ENCODE results near the gene STBD1.

STBD1 gene

GRCh38 chr4:76302826-76303438 lies 3.6 kb upstream of the STBD1 start:
- peak overlapping the region; percentile 86 for H3K4me2 ChIP-seq (ENCODE audit: low read depth, low read length, poor library complexity, severe bottlenecking)
- no peak for TF ChIP-seq EZH2phosphoT487 (IDR thresholded peaks at IDR 0.05; ENCODE audit: borderline replicate concordance)
- no peak for TF ChIP-seq CTCF (conservative IDR thresholded peaks at IDR 0.05; ENCODE audit: low read length)

GRCh38 chr4:76305033-76305687 lies 1.4 kb upstream of the STBD1 start:
- H3K9me3 ChIP-seq (ENCODE audit: insufficient read depth, low read depth, low read length), result no peaks in the 10 kb centered on the region
- peak overlapping the region; percentile 97 for H3K4me3 ChIP-seq (ENCODE audit: low read length, poor library complexity, severe bottlenecking)
- TF ChIP-seq EZH2phosphoT487 (IDR thresholded peaks at IDR 0.05; ENCODE audit: borderline replicate concordance) (no peak), CTCF (conservative IDR thresholded peaks at IDR 0.05; ENCODE audit: low read length) (no peak)
- H3K36me3 ChIP-seq (ENCODE audit: insufficient read depth, low read length), result no peaks in the 10 kb centered on the region
- peaks cover 18% of the 10 kb centered on the region for H3F3A ChIP-seq (ENCODE audit: low read depth)
- H3K9me2 ChIP-seq (replicated peaks; ENCODE audit: low read depth, low read length), result no peaks in the 10 kb centered on the region
- peak overlapping the region; percentile 90 for H3K9ac ChIP-seq (ENCODE audit: low read depth, low read length, poor library complexity, severe bottlenecking)
- H3K27me3 ChIP-seq (ENCODE audit: insufficient read depth, low read length, poor library complexity, severe bottlenecking), result no peaks in the 10 kb centered on the region
- peaks cover 7% of the 10 kb centered on the region for H4K20me1 ChIP-seq (ENCODE audit: insufficient read depth, low read length, poor library complexity, severe bottlenecking)
- H2AFZ ChIP-seq (ENCODE audit: low read length), result no peak overlapping the region
- peaks cover 76% of the 10 kb centered on the region for H3K4me1 ChIP-seq (ENCODE audit: insufficient read depth, low read length, poor library complexity, severe bottlenecking)
- H3K4me2 ChIP-seq (ENCODE audit: low read depth, low read length, poor library complexity, severe bottlenecking), result peak overlapping the region; percentile 86
- H3K79me2 ChIP-seq (ENCODE audit: insufficient read depth, low read length), result peaks cover 55% of the 10 kb centered on the region

More at GRCh38 chr4:76302826-76303438, 3.6 kb upstream of the STBD1 start:
- Histone ChIP-seq H3K4me3 (ENCODE audit: low read length, poor library complexity, severe bottlenecking) (no peak overlapping the region), H2AFZ (ENCODE audit: low read length) (no peak overlapping the region), H3K27me3 (ENCODE audit: insufficient read depth, low read length, poor library complexity, severe bottlenecking) (no peaks in the 10 kb centered on the region), H3K36me3 (ENCODE audit: insufficient read depth, low read length) (no peaks in the 10 kb centered on the region), H3K9ac (ENCODE audit: low read depth, low read length, poor library complexity, severe bottlenecking) (no peak overlapping the region), H3F3A (ENCODE audit: low read depth) (peaks cover 18% of the 10 kb centered on the region), H3K9me2 (replicated peaks; ENCODE audit: low read depth, low read length) (no peaks in the 10 kb centered on the region), H3K4me1 (ENCODE audit: insufficient read depth, low read length, poor library complexity, severe bottlenecking) (peaks cover 61% of the 10 kb centered on the region), H4K20me1 (ENCODE audit: insufficient read depth, low read length, poor library complexity, severe bottlenecking) (peaks cover 6% of the 10 kb centered on the region), H3K9me3 (ENCODE audit: insufficient read depth, low read depth, low read length) (peaks cover 8% of the 10 kb centered on the region; the same call in 1 of the 2 replicates), H3K79me2 (ENCODE audit: insufficient read depth, low read length) (peaks cover 40% of the 10 kb centered on the region)

- Histone ChIP-seq H3K36me3 (ENCODE audit: insufficient read depth, low read length) (no peaks in the 10 kb centered on the region), H3K4me1 (ENCODE audit: insufficient read depth, low read length, poor library complexity, severe bottlenecking) (peaks cover 64% of the 10 kb centered on the region), H3F3A (ENCODE audit: low read depth) (peaks cover 4% of the 10 kb centered on the region; the same call in 1 of the 2 replicates), H3K4me2 (ENCODE audit: low read depth, low read length, poor library complexity, severe bottlenecking) (peak overlapping the region; percentile 86), H3K27me3 (ENCODE audit: insufficient read depth, low read length, poor library complexity, severe bottlenecking) (no peaks in the 10 kb centered on the region), H3K9ac (ENCODE audit: low read depth, low read length, poor library complexity, severe bottlenecking) (peak overlapping the region; percentile 90), H2AFZ (ENCODE audit: low read length) (peak overlapping the region; percentile 94), H3K79me2 (ENCODE audit: insufficient read depth, low read length) (peaks cover 55% of the 10 kb centered on the region), H3K4me3 (ENCODE audit: low read length, poor library complexity, severe bottlenecking) (peak overlapping the region; percentile 97), H4K20me1 (ENCODE audit: insufficient read depth, low read length, poor library complexity, severe bottlenecking) (peaks cover 7% of the 10 kb centered on the region), H3K9me3 (ENCODE audit: insufficient read depth, low read depth, low read length) (no peaks in the 10 kb centered on the region), H3K9me2 (replicated peaks; ENCODE audit: low read depth, low read length) (no peaks in the 10 kb centered on the region)
- TF ChIP-seq EZH2phosphoT487 (IDR thresholded peaks at IDR 0.05; ENCODE audit: borderline replicate concordance) (no peak), CTCF (conservative IDR thresholded peaks at IDR 0.05; ENCODE audit: low read length) (peak; percentile 57)
Measured at GRCh38 chr4:76306882-76307659, 538 bp downstream of the STBD1 start.
